Kidney tubule cell (primary cell): Measurements from ENCODE around the gene RASGRP1.
"Not testable (repeated sequence)": the region's sequence is repeated elsewhere in the genome, so short reads cannot be mapped to it uniquely, and the experiment has no call there.

Experiments used
- DNase-seq: peaks from one replicate; pipeline ENCODE4 v3.0.0-alpha.2; 2018; ENCODE audit warnings: low spot score

The RASGRP1 gene

DNA sequence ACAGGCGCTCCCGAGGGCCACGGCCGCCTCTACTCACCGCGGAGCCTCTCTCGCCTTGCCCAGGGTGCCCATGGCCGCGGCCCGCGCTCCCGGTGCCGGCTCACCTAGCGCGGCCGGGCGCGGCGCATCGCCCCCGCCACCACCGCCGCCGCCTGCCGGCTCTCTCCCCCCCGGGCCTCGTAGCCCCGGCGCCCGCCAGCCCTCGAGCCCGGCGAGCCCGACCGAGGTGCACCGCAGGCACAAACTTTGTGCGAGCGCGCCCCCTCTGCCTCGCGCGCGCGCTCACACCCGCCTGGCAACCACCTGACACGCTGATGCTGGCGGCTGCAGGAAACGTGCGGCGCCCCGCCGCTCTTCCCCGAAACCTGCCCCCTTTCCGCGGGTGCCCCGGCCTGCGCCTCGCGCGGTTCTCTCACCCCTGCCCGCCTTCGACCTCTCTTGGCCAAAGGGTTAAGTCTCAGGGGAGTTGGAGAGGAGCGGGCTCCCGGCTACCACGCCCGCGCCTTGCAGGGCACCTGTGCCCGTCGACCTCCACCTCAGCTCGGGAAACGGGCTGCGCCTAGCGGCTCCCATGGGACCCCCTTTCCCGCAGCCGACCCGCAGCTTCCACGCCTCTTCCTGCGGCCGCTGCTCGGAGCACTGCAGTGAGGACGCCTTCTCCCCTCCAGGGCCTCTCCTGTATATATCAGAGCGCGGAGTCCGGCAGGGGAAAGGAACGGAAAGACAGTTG, at the start of gene RASGRP1:
RASGRP1 (minus strand) TSS at position 258 of the 730 bp plus-strand sequence; CDS start at position 72, 186 bp downstream.
- DNase-seq: peak; percentile 75

DNA sequence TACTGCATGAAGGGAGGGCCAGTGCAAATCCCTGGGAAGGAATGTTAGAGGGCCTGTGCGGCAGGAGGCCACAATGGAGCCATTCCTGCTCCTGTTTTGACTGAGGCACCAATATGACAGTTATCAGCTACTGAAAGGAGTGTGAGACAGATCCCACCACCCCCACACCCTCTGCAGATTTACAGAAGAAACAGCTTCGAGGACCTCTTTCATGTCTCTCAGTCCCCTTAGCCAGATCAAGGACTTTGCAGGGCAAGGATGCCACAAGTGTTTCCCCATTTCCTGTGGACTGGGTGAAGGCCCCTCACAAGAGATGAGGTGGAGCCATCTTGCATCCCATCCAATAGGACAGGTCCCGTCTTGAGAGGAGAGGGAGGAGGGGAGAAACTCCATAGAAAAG, 48.5 kb upstream of the RASGRP1 start:
- no peak for DNase-seq

DNA sequence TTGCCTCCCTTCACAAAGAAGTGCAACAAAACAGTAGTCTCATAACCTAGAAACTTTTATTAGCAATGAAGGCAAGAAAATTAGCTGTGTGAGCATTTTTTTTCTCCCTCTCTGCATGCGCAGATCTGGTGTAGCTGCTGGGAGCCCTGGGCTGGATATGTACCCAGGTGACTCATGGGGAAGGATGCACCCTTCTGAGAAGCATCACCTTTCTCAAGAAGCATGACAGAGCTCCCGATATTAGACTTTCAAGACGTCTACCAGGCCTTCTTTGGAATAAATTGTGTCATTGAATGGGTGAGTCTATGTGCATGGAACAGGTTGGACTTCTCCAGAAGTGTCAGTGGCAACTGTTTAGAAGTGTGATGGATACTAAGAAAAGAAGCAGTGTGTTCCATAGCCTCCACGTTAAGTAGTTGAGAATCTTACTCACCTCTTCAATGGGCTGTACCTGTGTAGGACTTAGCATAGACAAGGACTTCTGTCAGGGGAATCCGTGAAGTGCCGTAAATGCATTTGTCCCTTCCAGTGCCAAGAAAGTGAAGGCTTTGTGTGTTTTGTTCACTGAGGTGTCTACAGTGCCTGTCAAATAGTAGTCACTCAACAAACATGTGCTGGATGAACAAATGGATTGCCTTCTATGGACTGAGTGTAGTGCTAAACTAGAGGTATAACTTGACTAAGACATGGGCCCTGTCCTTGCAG, 47.7 kb upstream of the RASGRP1 start:
- DNase-seq: no peak

DNA sequence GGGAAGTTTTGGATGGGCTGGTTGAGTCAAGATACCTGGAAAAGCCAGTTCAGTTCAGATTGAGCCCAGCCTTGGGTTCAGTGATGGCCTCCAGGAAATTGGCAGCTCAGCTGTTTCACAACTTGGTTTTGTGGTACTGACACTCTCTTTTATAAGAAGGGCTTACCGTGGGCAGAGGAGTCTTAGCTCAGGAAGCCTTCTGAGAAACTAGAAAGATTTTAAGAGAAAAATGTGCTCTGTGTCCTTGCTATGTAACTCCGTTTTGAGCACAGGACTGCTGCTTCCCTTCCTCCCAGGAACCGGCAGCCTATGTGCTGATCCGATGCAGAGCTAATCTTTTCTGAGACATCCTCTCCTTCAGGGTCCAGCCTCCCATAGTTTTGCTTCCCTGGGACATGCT, 46.6 kb upstream of the RASGRP1 start:
- no peak for DNase-seq

DNA sequence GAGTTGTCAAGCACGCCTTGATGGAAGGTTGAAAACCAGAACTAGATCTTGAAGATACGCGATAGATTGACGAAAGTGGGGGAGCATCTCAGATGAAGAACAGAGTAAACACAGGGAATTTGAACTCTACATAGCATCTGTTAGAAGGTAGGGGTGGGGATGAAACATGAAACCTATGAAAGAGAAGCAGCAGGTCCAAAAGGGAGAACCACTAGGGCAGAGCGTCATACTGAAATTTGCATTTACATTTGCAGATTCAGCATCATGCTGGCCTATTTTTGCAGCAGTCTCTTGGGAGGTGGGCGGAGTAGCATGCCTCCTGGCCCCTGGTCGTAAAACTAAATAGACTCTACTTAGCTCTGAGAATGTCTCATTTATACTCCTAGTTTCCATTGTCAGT, 46.1 kb upstream of the RASGRP1 start:
- no peak for DNase-seq

DNA sequence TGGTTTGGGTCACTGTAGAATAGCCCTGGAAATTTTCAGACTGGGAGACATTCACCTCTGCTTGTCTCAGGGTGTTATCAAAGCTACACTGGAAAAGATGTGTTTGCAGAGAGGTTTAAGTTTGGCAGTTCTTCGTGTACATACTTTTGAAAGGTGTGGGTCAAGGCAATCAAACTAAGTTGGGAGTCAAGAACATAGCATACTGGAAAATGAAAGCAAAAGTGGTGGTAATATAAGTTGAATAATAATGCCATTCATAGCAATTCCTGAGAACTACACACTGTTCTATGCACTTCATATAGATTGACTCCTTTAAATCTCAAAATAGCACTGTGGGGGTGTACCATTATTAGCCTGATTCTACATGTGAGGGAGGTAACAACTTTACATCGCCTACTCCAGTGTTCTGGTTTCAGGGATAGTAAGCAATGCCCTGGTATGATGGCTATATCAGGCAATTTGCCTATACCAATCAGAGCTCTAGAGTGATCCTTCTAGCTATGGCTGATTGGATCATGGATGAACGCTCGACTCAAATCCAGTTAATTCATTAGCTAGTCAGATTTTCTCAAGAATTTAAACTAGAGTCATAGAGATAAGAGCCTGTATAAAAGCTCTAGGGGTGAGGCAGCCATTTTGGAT, 44.6 kb upstream of the RASGRP1 start:
- no peak for DNase-seq

DNA sequence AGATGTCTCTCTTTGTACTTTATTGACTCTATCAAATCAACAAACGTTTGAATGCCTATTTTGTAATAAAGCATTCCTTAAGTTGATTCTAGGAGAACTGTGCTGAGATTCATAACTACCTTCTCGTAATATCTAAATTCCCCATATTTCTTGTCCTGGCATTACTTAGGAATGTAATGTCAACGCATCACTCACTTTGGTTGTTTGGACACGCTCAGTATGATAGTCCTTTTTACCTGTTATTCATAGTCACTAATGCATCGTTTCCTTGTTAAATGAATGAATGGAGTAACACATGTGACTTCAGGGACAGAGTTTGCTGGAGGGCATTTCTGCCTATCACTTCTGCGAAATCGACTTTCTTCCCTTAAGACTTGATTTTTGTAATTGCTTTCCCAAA, 44.1 kb upstream of the RASGRP1 start:
- no peak for DNase-seq

DNA sequence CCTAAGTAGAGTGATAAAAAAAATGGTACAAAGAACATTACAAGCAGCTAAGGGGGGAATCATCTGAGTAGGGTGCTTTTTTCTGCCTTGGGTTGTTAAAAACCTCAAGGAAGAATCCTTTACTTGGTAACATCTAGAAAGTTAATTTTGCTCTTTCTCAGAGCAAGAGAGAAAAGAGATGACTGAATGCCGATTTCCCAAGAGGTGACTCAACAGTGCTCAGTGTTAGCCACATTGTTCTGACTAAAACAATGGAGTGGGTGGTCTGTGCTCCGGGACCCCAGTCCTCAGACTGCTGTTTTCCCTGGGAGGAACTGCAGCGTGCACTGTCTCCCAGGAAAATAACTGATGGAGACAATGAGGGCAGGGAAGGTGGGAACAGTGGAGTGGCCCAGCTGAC, 41.1 kb upstream of the RASGRP1 start:
- DNase-seq: no peak

DNA sequence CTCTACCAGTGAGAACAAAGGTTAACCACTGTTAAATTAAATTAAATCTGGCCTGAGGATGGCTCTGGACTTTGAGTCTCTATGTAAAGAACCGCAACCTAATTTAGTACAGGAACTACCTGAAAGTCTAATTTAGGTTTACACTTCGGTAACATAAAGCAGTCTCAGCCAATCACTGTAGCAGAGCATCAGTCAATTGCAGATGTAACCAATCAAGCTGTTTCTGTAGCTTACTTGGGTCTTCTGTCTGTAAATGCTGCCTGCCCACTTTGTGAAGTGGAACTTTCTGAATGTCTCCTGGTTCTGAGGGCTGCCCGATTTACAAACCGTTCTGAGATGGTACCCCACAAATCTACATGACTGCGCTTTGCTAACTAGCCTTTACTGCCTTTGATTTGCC, 39.1 kb upstream of the RASGRP1 start:
- DNase-seq: no peak

DNA sequence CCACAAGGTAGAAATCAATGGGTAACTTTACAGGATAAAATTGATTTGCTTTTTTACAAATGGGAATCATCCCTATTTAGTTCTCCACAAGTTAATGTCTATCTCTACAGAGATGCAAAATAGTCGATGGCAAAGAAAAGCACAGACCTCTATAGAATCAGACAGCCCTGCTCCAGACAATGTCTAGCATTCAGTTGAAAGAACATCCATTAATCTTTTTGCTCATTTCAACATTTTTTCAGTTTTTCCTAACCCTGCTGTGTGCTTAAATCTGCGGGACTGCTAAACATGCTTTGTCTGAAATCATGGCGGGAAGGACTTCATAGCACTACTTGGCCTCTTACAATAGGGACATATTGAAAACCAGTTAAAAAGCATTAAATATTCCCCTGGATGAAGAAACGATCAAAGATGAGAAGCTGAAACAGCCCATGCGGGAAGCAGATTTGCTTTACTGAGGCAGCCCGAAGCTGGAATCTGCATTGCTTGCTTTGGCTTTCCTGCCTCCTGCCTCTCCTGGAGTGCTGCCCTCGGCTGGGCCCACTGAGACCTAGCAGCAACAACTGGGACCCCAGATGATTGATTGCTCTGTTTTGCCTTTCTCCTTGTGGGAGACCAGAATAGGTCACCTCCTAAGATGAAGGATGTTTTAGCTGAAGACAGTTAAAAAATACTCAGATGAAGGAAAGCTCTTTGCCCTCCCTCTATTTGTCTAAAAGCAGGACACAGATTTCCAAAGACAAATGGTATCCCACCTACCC, 38.5 kb upstream of the RASGRP1 start:
- DNase-seq: no peak

DNA sequence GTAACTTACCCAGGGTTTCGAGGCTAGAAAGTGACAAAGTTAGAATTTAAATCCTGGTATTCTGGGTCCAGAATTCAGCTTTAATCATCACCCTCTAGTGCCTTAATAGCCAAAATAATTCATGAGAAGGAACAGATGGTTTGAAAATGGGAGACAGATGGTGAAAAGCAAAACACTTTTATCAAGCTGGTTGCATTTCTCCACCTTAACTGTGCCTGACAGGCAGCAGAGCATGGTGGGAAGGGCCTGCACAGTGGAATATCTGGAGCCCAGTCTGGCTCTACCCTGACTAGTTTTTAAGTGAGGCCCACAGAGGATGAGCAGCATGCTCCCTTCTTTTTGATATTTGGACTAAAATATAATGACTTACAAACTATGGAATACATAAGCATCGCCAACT, 35.6 kb upstream of the RASGRP1 start:
- no peak for DNase-seq

DNA sequence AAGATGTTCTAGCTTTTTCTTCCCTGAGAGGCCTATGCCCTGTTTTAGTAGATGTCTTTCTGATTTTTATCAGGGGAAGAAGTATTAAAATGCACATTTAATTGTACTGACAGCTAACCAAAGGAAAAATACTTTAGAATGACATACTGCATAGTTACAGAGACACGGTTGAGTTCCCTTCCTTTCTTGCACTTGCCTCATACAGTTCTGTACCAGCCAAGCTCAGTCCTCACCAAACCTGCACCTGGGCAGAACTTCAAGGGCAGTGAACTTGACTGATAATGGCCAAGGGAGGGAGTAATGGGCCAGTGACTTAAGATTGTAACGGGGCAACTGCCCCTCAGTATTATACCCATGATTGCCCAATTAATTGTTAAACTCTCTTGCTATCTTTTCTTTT, 34.1 kb upstream of the RASGRP1 start:
- DNase-seq: peak; percentile 35

DNA sequence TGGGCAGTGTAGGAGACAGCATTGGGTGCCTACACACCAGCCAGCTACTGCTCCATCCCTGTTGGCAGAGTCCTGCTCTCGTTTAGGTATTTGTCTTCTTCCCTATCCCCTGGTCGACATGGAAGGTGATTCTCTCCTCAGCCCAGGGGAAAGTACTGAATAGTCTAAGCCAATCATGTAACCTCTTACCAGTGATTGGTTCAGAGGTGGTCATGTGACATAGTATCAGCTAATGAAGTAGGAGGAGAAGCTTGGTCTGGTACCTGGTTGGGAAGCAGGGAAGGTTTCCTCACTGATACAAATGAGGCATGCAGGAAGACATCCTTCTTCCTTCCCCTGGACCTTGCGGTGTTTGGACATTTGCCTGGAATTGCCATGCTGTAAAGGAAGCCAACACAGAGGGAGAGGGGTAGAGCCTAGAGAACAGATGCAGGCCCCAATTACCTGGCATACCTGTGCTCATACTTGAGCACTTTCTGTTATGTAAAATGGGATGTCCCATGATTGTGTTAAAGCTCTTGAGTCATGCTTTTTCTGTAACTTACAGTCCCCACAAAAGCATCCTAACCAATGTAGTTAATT, 32.7 kb upstream of the RASGRP1 start:
- no peak for DNase-seq

DNA sequence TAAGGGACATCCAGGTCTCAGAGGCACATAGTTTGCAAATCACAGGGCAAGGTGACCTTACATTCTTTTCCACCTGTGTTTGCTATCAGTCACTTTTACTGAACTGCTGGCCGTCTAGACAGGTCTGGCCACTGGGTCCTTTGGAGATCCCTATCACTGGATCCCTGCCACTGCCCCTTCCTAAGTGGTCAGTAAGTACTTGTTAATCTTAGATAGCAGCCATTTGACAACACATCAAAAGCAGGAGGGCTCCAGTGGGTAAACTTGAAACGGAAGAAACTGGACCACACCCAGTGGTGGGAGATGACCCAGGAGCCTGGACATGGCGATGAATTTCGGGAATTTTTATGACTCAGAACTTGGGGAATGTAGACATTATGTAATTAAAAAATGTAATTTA, 28.9 kb upstream of the RASGRP1 start:
- DNase-seq: peak; percentile 35

DNA sequence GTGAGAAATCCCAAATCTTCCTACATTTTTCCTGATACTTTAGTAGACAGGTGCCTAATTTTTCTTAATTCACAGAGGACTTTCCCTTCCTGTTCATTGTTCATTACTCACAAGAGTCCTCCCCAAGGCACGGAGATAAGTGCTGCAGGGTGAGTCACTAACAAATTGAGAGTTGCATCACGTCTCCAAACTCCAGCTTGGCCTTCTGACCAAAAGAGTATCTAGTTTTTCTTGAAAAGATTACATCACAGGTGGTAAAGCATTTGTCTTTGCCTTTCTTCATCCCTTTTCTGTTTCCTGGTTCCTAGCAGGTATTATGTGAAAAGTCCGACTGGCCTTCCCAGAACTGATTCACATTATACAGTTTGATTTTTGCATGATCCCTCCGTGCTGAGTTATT, 24.9 kb upstream of the RASGRP1 start:
- DNase-seq: peak; percentile 89

DNA sequence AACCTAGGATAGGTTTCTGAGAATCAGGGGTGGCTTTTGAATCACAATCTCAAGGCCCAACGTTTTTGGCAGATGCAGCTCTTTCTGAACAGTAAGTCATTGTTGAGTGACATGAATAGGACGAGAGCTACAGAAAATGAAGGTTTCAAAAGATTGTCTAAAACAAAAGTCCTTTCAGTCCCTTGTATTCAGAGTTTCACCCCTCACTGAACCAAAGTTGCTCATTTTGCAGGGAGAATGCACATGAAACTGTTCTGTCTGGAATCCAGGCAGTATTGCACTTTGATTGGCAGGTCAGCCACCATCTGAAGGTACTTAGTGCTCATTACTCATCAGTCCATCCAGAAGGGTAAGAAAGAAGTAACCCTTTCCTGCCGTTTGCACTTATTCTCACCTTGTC, 24.1 kb upstream of the RASGRP1 start:
- peak; percentile 81 for DNase-seq

DNA sequence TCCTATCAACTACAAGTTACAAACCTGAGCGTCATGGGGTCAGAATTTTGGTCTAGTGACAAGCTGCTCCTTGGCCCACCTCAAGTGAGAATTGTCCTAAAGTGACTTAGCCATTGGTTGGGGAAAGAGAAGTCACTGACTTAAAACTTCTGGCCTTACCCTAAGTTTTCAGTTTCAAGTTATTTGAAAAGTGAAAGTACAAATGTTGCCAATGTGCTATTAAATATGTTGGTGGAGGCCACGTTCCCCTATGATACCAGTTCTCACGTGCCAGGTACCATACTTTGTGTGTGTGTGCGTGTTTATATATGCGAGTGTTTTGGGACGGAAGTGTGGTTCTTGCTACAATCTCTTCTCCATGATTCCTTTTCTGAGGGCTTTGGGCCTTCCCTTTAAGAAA, 22.6 kb upstream of the RASGRP1 start:
- no peak for DNase-seq

DNA sequence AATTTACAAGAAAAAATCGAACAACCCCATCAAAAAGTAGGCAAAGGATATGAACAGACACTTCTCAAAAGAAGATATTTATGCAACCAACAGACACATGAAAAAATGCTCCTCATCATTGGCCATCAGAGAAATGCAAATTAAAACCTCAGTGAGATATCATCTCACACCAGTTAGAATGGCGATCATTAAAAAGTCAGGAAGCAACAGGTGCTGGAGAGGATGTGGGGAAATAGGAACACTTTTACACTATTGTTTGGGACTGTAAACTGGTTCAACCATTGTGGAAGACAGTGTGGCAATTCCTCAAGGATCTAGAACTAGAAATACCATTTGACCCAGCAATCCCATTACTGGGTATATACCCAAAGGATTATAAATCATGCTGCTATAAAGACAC, 21.4 kb upstream of the RASGRP1 start:
- DNase-seq: not testable (repeated sequence)

DNA sequence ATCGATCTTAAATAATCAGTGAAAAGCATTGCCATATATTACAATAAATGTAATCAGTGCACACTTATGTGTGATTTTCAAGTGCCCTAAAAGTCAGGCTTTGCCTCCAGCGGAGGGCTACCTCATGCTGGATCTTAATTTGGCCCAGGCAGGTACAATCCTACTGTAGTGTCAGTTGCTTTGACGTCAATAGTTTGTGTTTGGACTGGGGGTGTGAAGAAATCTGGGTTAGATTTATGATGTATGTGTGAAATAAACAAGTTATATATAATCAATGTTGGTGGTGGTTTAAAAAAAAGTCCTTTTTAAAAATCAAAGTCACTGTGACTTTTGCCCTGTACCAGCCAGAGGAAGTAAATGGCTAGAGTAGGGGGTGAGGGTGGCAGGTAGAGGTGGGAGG, 14.0 kb upstream of the RASGRP1 start:
- no peak for DNase-seq

DNA sequence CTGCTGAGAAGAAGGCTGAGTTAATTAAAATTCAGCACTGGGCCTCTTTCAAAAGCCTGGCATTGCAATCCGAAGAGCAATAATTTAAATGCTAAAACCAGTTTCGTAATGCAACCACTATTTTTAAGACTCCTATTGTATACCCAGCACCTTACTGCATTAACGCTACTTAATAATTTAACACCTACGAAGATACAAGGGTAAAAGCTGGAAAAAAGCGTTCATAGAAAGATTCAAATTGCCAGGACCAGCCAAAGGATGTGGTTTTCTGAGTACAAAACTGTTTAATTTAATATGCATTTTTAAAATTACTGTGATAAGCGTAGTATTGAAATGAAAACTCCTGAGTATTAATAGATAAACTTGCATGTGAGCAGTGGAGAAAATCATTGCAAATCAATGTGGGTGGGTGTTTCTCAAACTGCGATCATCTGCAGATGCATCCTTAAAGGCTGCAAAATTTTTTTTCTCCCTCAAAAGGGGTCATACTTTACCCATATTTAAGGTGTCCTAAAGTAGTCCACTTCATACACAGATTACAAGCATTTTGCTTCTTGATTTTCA, 12.9 kb upstream of the RASGRP1 start:
- DNase-seq: no peak

DNA sequence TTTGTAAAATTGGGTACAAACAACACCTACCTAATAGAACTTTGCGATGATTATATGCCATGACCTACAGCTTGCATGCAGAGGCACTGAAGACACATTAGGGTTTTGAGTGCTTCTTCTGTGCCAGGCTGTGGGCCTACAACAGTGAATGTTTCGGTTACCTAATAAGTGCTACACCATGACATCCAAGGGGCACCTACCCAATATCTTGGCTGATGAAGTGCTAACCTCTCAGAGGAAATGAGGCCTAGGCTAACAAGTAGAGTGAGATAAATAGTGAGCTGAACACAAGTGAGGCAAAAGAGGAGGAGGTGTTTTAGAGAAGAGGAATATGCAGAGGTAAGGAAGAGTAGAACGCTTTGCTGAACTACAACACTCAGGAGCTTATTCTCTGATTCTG, 12.2 kb upstream of the RASGRP1 start:
- DNase-seq: no peak

DNA sequence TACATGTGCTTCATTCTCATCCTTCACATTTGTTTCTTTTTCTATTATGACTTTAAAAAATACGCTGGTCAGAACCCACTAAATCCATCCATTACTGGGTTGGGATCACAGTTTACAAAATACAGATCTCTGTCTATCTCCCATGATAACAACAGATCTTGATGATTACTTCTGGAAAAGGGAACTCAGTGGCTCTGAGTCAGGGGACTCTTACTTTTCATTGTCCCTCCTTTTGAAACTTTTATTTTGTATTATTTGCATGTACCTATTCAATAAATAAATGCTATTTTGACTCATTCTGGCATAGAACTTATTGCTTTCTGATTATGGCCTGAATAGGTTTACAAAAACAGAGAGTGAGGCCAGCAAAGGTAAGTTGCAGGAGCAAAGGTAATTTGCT, 11.6 kb upstream of the RASGRP1 start:
- DNase-seq: no peak
